Muscle of leg (tissue), 11 donors: ENCODE measurements around the gene SPATA13. TPM values are rescaled to one million over a fixed set of nuclear protein-coding genes. Genes with fewer than 3 reads are reported as not detected.

Source experiments
- DNase-seq: peaks from one replicate; pipeline ENCODE4 v3.0.0; 2013
- H3K27ac ChIP-seq: one replicate; pipeline ENCODE4 v1.5.1; 2013; ENCODE audit warnings: mild to moderate bottlenecking, low read length, control low read depth
- H3K27me3 ChIP-seq: one replicate; pipeline ENCODE4 v1.6.1; 2013; ENCODE audit warnings: low read length; ENCODE audit not compliant: control insufficient read depth, insufficient read depth
- H3K36me3 ChIP-seq: one replicate; pipeline ENCODE4 v1.6.1; 2013; ENCODE audit warnings: low read length; ENCODE audit not compliant: control insufficient read depth, insufficient read depth
- H3K4me1 ChIP-seq: one replicate; pipeline ENCODE4 v1.6.1; 2013; ENCODE audit warnings: low read length; ENCODE audit not compliant: control insufficient read depth, insufficient read depth
- H3K4me3 ChIP-seq: one replicate; pipeline ENCODE4 v1.5.1; 2013; ENCODE audit warnings: low read length, control low read depth
- H3K9me3 ChIP-seq: replicated peaks from 2 replicates; pipeline ENCODE4 v1.6.1; 2013; ENCODE audit warnings: low read depth, low read length; ENCODE audit not compliant: control insufficient read depth
- WGBS: methylation state at CpG from one replicate; pipeline ENCODE4 v1.1.5; 2013; ENCODE audit warnings: missing lambda C conversion rate; ENCODE audit not compliant: insufficient coverage; 5-methylcytosine and 5-hydroxymethylcytosine counted together
- polyA plus RNA-seq, 8 donors: library from polyadenylated mRNA; unstranded; fragments of 120-200 nt; gene quantifications; one replicate each; pipeline versions ENCODE4 v1.2.1 to v1.2.3, GENCODE V29; 2013; ENCODE audit warnings: inconsistent platforms in 1 of 8, low replicate concordance in 1 of 8; ENCODE audit not compliant: insufficient read length in 8 of 8, insufficient read depth in 1 of 8
- total RNA-seq: library from RNA; stranded (reverse); fragments of 120-200 nt; gene quantifications from one replicate; pipeline ENCODE4 v1.2.4, GENCODE V29; 2013

The SPATA13 gene
- total and polyA plus RNA-seq, 9 donors = 2.7 to 4.5 (median 3.3) TPM

DNA sequence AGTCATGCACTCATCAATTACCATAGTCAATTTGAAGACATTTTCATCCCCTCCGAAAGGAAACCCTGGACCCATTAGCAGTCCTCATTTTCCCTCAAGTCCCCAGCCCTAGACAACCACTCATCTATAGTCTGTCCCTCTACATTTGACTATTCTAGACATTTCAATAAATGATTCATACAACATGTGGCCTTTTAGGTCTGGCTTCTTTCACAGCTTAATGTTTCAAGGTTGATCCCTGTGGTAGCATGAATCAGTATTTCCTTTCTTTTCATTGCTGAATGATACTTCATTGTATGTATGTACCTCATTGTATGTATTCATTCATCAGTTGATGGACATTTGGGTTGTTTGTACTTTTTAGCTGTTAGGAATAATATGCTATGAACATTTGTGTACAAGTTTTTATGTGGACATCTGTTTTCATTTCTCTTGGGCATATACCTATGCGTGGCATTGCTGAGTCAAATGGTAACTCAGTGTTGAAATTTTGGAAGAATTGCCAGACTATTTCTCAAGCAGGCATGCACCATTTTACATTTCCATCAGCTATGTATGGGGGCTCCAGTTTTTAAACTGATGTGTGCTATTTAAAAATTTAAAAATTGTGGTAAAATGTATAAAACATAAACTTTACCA lies 18.4 kb downstream of the SPATA13 start:
- Histone ChIP-seq H3K36me3 (no peaks in the 10 kb centered on the region), H3K9me3 (no peaks in the 10 kb centered on the region), H3K4me3 (no peak overlapping the region), H3K27ac (no peak overlapping the region), H3K27me3 (no peaks in the 10 kb centered on the region), H3K4me1 (no peaks in the 10 kb centered on the region)
- WGBS = 88% methylated on average over 1 of the region's 2 CpGs
- DNase-seq = no peak

- no CpG with 5 or more reads among the region's 1 CpG for WGBS
- Histone ChIP-seq H3K4me1 (no peaks in the 10 kb centered on the region), H3K27ac (no peak overlapping the region), H3K4me3 (no peak overlapping the region), H3K9me3 (no peaks in the 10 kb centered on the region), H3K27me3 (no peaks in the 10 kb centered on the region), H3K36me3 (no peaks in the 10 kb centered on the region)
- DNase-seq = no peak
These were observed 18.9 kb downstream of the SPATA13 start for GRCh38 chr13:24179486-24179850.

DNA sequence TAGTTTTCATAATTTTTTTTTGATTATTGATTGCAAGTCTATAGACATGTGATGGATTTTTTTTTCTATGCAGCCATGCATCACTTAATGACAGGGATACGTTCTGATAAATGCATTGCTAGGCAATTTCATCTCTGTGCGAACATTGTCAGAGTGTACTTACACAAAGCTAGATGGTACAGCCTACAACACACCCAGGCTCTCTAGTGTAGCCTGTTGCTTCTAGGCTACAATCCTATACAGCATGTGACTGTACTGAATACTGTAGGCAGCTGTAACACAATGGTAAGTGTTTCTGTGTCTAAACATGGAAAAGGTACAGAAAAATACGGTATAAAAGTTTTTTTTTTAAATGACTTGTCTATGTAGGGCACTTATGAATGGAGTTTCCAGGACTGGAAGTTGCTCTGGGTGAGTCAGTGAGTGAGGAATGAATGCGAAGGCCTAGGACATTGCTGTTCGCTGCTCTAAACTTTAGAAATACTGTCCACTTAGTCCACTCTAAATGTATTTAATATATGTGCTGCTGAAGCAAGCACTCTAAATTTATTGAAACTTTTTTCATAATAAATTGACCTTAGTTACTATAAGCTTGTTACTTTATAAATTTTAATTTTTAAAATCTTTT lies 20.3 kb downstream of the SPATA13 start:
- H3K4me1 ChIP-seq = no peaks in the 10 kb centered on the region
- no peak for DNase-seq
- no peaks in the 10 kb centered on the region for H3K9me3 ChIP-seq
- H3K4me3 ChIP-seq = no peak overlapping the region
- no peaks in the 10 kb centered on the region for H3K27me3 ChIP-seq
- 71% methylated on average over 1 of the region's 5 CpGs for WGBS
- H3K36me3 ChIP-seq = no peaks in the 10 kb centered on the region
- H3K27ac ChIP-seq = no peak overlapping the region

DNA sequence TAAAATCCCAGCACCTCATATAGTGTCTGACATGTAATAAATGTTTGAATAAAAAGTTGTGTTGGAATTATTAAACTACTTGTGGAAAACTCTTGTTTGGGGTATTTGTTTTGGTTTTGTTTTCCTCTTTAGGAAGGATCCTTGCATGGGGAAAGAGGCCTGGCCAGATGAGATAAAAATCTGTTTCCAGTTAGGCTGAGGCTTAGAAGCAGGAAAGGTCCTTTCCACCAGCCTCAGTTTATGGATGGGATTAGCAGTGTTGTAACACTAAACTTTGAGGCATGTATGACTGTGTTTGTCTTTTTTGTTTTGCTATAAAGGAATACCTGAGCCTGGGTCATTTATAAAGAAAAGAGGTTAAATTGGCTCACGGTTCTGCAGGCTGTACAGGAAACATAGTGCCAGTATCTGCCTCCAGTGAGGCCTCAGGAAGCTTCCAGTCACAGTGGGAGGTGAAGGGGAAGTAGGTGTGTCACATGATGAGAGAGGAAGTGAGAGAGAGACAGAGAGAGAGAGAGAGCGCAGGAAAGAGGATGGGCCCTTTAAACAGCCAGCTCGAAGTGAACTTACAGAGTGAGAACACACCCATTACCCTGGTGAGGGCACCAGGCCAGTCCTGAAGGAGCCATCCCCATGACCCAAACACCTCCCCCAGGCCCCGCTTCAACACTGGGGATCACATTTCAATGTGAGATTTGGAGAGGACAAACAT lies 21.6 kb downstream of the SPATA13 start:
- no peaks in the 10 kb centered on the region for H3K9me3 ChIP-seq
- H3K4me3 ChIP-seq = no peak overlapping the region
- no peaks in the 10 kb centered on the region for H3K4me1 ChIP-seq
- no peak for DNase-seq
- no peak overlapping the region for H3K27ac ChIP-seq
- H3K27me3 ChIP-seq = no peaks in the 10 kb centered on the region
- 30% methylated on average over 1 of the region's 4 CpGs for WGBS
- no peaks in the 10 kb centered on the region for H3K36me3 ChIP-seq

DNA sequence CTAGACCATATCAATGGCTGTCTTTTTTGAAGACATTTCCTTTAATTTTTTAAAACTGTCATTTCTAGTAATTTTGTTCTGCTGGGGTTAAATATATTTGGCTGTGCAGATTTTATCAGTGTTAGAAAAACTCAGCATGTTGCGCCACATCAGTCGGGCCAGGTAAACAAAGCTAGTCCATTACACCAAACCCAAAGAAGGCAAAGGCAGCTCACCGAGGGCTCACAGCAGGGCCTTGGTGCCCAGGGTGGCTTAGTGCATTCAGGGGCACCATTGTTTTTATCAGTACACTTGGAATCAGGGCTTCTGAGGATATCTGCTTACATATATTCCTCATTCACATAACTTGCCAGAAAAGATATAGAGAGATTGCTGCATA lies 22.2 kb downstream of the SPATA13 start:
- no peak overlapping the region for H3K27ac ChIP-seq
- WGBS = 67% methylated on average over 1 of the region's 3 CpGs
- no peaks in the 10 kb centered on the region for H3K9me3 ChIP-seq
- DNase-seq = no peak
- H3K36me3 ChIP-seq = no peaks in the 10 kb centered on the region
- no peak overlapping the region for H3K4me3 ChIP-seq
- no peaks in the 10 kb centered on the region for H3K27me3 ChIP-seq
- no peaks in the 10 kb centered on the region for H3K4me1 ChIP-seq

DNA sequence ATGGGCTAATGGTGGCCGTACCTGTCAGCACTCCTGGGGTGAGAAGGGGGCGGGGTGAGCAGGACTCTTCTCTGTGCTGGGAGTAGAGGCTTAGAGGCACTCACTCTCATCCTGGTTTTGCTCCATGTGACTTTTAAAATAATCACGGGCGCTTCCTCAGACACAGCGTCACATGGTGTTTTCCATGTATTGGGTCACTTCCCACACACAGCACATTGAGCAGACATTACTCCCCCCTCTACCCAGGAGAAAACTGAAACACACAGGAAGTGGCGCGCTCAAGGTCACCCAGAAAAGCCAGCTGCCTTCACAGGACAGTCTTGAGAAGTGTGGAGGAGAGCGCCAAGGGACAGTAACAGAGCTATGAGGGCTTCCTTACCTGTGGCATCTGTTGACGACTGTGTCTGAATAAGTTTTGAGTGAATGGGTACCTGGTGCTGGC lies 23.2 kb downstream of the SPATA13 start:
- Histone ChIP-seq H3K4me1 (no peaks in the 10 kb centered on the region), H3K36me3 (no peaks in the 10 kb centered on the region), H3K27ac (no peak overlapping the region), H3K4me3 (no peak overlapping the region), H3K9me3 (peaks cover 2% of the 10 kb centered on the region), H3K27me3 (no peaks in the 10 kb centered on the region)
- DNase-seq = no peak
- 87% methylated on average over 8 of the region's 9 CpGs for WGBS

DNA sequence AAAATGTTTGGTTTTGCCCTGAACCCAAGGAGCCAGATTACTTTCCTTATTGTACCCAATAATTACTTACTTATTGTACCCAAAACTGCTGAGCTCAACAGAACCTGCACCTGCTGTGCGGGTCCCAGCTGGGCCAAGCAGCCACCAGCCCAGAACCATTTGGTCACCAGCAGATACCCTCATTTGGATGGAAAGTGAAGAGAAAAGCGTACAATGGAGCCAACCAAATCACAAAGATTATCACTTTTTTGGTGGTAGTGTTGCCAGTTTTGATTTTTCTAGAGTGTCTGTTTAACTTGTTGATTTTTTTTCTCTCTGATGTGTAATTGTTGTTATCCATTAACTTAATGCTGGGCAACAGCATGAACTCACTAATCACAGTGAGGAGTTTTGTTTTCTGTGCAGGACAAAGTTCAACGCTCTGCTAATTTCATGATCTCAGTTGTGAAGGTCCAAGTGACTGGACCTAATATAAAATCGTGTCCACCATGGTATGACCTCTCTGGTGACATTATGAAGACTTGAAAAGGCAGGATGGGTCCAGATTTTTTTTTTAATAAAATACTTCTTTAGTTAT lies 23.8 kb downstream of the SPATA13 start:
- Histone ChIP-seq H3K27me3 (no peaks in the 10 kb centered on the region), H3K36me3 (no peaks in the 10 kb centered on the region), H3K4me3 (no peak overlapping the region), H3K4me1 (no peaks in the 10 kb centered on the region), H3K27ac (no peak overlapping the region), H3K9me3 (peaks cover 6% of the 10 kb centered on the region)
- no peak for DNase-seq
- WGBS = 100% methylated on average over 1 of the region's 4 CpGs

DNA sequence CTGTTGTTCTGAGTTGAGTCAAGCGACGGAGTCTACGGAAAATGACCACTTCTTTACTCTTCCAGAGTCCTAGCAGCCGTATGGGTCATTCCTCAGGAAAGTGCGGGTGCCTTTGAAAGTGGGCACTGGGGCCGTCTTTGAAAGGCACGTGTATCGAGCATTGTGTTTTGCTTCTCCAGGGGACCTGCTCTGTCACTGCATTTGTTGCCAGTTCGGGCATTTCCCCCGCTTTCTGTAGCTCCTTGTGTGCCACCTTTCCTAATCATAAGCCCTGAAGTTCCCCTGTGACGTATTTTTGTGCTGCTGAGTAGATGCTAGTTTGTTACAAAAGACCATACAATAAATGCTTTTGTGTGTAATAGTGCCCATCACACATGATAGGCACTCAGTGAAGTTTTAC lies 24.4 kb downstream of the SPATA13 start:
- Histone ChIP-seq H3K27ac (no peak overlapping the region), H3K9me3 (peaks cover 6% of the 10 kb centered on the region), H3K27me3 (no peaks in the 10 kb centered on the region), H3K36me3 (no peaks in the 10 kb centered on the region), H3K4me1 (no peaks in the 10 kb centered on the region), H3K4me3 (no peak overlapping the region)
- no peak for DNase-seq
- WGBS = 85% methylated on average over 6 of the region's 11 CpGs

DNA sequence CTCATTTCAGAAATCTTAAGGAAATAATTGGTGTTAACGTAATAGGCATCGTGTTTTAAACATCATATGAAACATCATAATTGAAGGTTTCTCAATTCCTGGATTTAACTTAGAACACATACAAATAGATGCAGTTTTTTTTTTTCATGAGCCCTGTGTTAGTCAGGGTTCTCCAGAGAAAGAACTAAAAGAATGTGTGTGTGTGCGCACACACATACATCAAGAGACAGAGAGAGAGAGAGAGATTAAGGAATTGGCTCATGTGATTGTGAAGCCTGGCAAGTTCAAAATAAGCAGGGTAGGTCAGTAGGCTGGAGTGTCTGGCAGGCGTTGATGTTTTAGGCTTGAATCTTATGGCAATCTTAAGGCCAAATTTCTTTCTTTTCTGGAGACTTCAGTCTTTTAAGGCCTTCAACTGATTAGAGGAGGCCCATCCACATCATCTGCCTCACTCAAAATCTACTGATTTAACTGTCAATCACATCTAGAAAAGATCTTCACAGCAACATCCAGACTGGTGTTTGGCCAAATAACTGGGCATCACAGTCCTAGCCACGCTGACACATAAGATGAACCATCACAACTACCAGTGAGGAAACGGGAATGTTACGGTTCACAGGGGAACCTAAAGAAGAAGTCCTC lies 25.2 kb downstream of the SPATA13 start:
- Histone ChIP-seq H3K4me1 (no peaks in the 10 kb centered on the region), H3K9me3 (peaks cover 6% of the 10 kb centered on the region), H3K36me3 (no peaks in the 10 kb centered on the region), H3K27ac (no peak overlapping the region), H3K4me3 (no peak overlapping the region), H3K27me3 (no peaks in the 10 kb centered on the region)
- 80% methylated on average over 1 of the region's 7 CpGs for WGBS
- DNase-seq = no peak

GRCh38 chr13:24187185-24187584 lies 26.7 kb downstream of the SPATA13 start:
- no peaks in the 10 kb centered on the region for H3K36me3 ChIP-seq

More at GRCh38 chr13:24187185-24187584, 26.7 kb downstream of the SPATA13 start:
- Histone ChIP-seq H3K4me3 (no peak overlapping the region), H3K27ac (no peak overlapping the region), H3K27me3 (no peaks in the 10 kb centered on the region), H3K4me1 (no peaks in the 10 kb centered on the region), H3K9me3 (peaks cover 6% of the 10 kb centered on the region)
- DNase-seq = no peak
- 92% methylated on average over 4 of the region's 7 CpGs for whole genome bisulfite sequencing
